H1 (cell line): ENCODE results near the gene COG4. TPM values are rescaled to one million over a fixed set of nuclear protein-coding genes. Genes with fewer than 3 reads are reported as not detected.

ENCODE experiments used
- CTCF ChIA-PET: fragments of 300-600 bp; sonication (Branson Sonifier 250); formaldehyde crosslinking; loops from one replicate; lab custom pipeline; 2021; ENCODE audit not compliant: partially characterized antibody; lab: Charles Lee
- POLR2A ChIA-PET: fragments of 300-600 bp; sonication (Branson Sonifier 250); formaldehyde crosslinking; loops from one replicate; lab custom pipeline; 2021; ENCODE audit warnings: inconsistent platforms; ENCODE audit not compliant: partially characterized antibody; lab: Charles Lee
- DNase-seq, 2 experiments: peaks; one replicate each; pipeline versions ENCODE4 v3.0.0 to v3.0.0-alpha.2; 2010 to 2022; ENCODE audit warnings: low spot score in 2 of 2, low read depth in 1 of 2, mixed read lengths in 1 of 2
- FAIRE-seq: peaks from 2 replicates; lab custom pipeline; 2011; peaks lifted over from hg19 to GRCh38; lab: Jason Lieb, UNC
- H2AFZ ChIP-seq: 2 replicates; pipeline ENCODE4 v1.8.1; 2012; ENCODE audit warnings: low read length, inconsistent platforms
- H2AK5ac ChIP-seq: 2 replicates; pipeline ENCODE4 v1.6.1; 2013; ENCODE audit warnings: low read depth, low read length
- H2BK120ac ChIP-seq: replicated peaks from 2 replicates; pipeline ENCODE3; 2013; ENCODE audit warnings: low read depth, low read length, inconsistent platforms
- H2BK12ac ChIP-seq: 2 replicates; pipeline ENCODE4 v1.6.1; 2013; ENCODE audit warnings: low read depth, low read length
- H2BK15ac ChIP-seq: 2 replicates; pipeline ENCODE4 v1.6.1; 2013; ENCODE audit warnings: low read length
- H2BK20ac ChIP-seq: 2 replicates; pipeline ENCODE4 v1.6.1; 2013; ENCODE audit warnings: low read length
- H2BK5ac ChIP-seq: 2 replicates; pipeline ENCODE4 v1.6.1; 2013; ENCODE audit warnings: low read depth, low read length
- H3K14ac ChIP-seq: 2 replicates; pipeline ENCODE4 v1.6.1; 2013; ENCODE audit warnings: inconsistent platforms; ENCODE audit not compliant: insufficient read length
- H3K18ac ChIP-seq: 2 replicates; pipeline ENCODE4 v1.6.1; 2013; ENCODE audit warnings: low read length; ENCODE audit errors: extremely low read depth
- H3K23ac ChIP-seq: 2 replicates; pipeline ENCODE4 v1.6.1; 2013; ENCODE audit warnings: inconsistent platforms; ENCODE audit not compliant: insufficient read length
- H3K23me2 ChIP-seq: 2 replicates; pipeline ENCODE4 v1.6.1; 2013; ENCODE audit warnings: low read depth, low read length
- H3K27ac ChIP-seq: 2 replicates; pipeline ENCODE4 v1.6.1; 2011; ENCODE audit warnings: low read depth, low read length, inconsistent platforms
- H3K27me3 ChIP-seq, 4 experiments: replicated peaks in 1 of 4; 1 replicate in 1 of 4; 2 replicates in 3 of 4; pipeline versions ENCODE4 v1.6.1 to v1.8.1; 2011 to 2013; ENCODE audit warnings: low read length in 3 of 4, mild to moderate bottlenecking in 3 of 4, inconsistent platforms in 2 of 4, mixed read lengths in 2 of 4, moderate library complexity in 1 of 4; ENCODE audit not compliant: control insufficient read depth in 3 of 4, insufficient read depth in 3 of 4; ENCODE audit errors: extremely low read depth in 1 of 4
- H3K36me3 ChIP-seq, 4 experiments: 2 replicates each; pipeline versions ENCODE4 v1.6.1 to v1.8.1; 2011 to 2013; ENCODE audit warnings: mild to moderate bottlenecking in 4 of 4, low read length in 3 of 4, moderate library complexity in 2 of 4, control low read depth in 1 of 4, inconsistent platforms in 1 of 4; ENCODE audit not compliant: insufficient read depth in 4 of 4, control insufficient read depth in 2 of 4
- H3K4ac ChIP-seq: replicated peaks from 2 replicates; pipeline ENCODE3; 2013; ENCODE audit warnings: low read length, low read depth, mixed read lengths, inconsistent platforms; ENCODE audit not compliant: insufficient read length
- H3K4me1 ChIP-seq, 4 experiments: replicated peaks in 1 of 4; 1 replicate in 1 of 4; 2 replicates in 3 of 4; pipeline versions ENCODE4 v1.6.1 to v1.8.1; 2011 to 2013; ENCODE audit warnings: low read length in 3 of 4, inconsistent platforms in 2 of 4, mixed read lengths in 1 of 4; ENCODE audit not compliant: insufficient read depth in 4 of 4, control insufficient read depth in 3 of 4
- H3K4me2 ChIP-seq, 2 experiments: 2 replicates each; pipeline versions ENCODE4 v1.6.1 to v1.8.1; 2011 to 2013; ENCODE audit warnings: low read depth in 2 of 2, low read length in 2 of 2, control low read depth in 1 of 2, inconsistent platforms in 1 of 2, mild to moderate bottlenecking in 1 of 2; ENCODE audit not compliant: insufficient read depth in 1 of 2
- H3K4me3 ChIP-seq, 4 experiments: fragments of 200-600, 300-600 bp in 1 of 4; sonication (generic), shearing (Covaris generic), sonication (Bioruptor Twin) in 1 of 4; 2 replicates each; pipeline versions ENCODE4 v1.5.1 to v1.8.1; 2011 to 2016; ENCODE audit warnings: low read length in 4 of 4, low read depth in 3 of 4, control low read depth in 2 of 4, inconsistent platforms in 2 of 4, mild to moderate bottlenecking in 2 of 4, mixed read lengths in 1 of 4, moderate library complexity in 1 of 4; ENCODE audit not compliant: insufficient read depth in 2 of 4; ENCODE audit errors: extremely low read depth in 1 of 4
- H3K56ac ChIP-seq: replicated peaks from 2 replicates; pipeline ENCODE3; 2013; ENCODE audit warnings: low read depth, mild to moderate bottlenecking, mixed read lengths, low read length, inconsistent platforms; ENCODE audit not compliant: insufficient read length
- H3K79me1 ChIP-seq: 2 replicates; pipeline ENCODE4 v1.6.1; 2013; ENCODE audit warnings: low read depth, low read length, control low read depth
- H3K79me2 ChIP-seq, 2 experiments: 2 replicates each; pipeline versions ENCODE4 v1.6.1 to v1.8.1; 2012 to 2013; ENCODE audit warnings: low read length in 2 of 2, mild to moderate bottlenecking in 2 of 2, inconsistent platforms in 1 of 2; ENCODE audit not compliant: insufficient read depth in 2 of 2, control insufficient read depth in 1 of 2
- H3K9ac ChIP-seq, 4 experiments: replicated peaks in 1 of 4; 1 replicate in 1 of 4; 2 replicates in 3 of 4; pipeline versions ENCODE4 v1.6.1 to v1.8.1; 2011 to 2013; ENCODE audit warnings: low read depth in 3 of 4, low read length in 3 of 4, control low read depth in 2 of 4, mild to moderate bottlenecking in 2 of 4, moderate library complexity in 2 of 4, inconsistent platforms in 1 of 4; ENCODE audit errors: extremely low read depth in 1 of 4
- H3K9me3 ChIP-seq, 2 experiments: 2 replicates each; pipeline versions ENCODE4 v1.6.1 to v1.8.1; 2012 to 2013; ENCODE audit warnings: mild to moderate bottlenecking in 2 of 2, moderate library complexity in 2 of 2, control low read depth in 1 of 2, inconsistent platforms in 1 of 2, low read depth in 1 of 2, low read length in 1 of 2, mixed read lengths in 1 of 2; ENCODE audit not compliant: insufficient read depth in 2 of 2
- H4K20me1 ChIP-seq, 2 experiments: replicated peaks in 1 of 2; 2 replicates each; pipeline versions ENCODE3 to v1.8.1; 2011 to 2013; ENCODE audit warnings: inconsistent platforms in 2 of 2, low read length in 2 of 2, mild to moderate bottlenecking in 1 of 2; ENCODE audit not compliant: insufficient read depth in 2 of 2, control insufficient read depth in 1 of 2
- H4K5ac ChIP-seq: 2 replicates; pipeline ENCODE4 v1.6.1; 2013; ENCODE audit warnings: low read length, low read depth, mixed read lengths, inconsistent platforms; ENCODE audit not compliant: insufficient read length
- H4K8ac ChIP-seq: 2 replicates; pipeline ENCODE4 v1.8.0; 2013; ENCODE audit warnings: mild to moderate bottlenecking, moderate library complexity, low read length, inconsistent platforms; ENCODE audit not compliant: insufficient read depth; ENCODE audit errors: extremely low read depth
- H4K91ac ChIP-seq: replicated peaks from 2 replicates; pipeline ENCODE3; 2013; ENCODE audit warnings: low read length, mixed read lengths, inconsistent platforms; ENCODE audit not compliant: insufficient read length
- BACH1 ChIP-seq: IDR thresholded peaks from 2 replicates; pipeline ENCODE4 v1.6.1; 2012; ENCODE audit warnings: low read length, improper control_type of control experiment
- CTCF ChIP-seq, 3 experiments: IDR thresholded peaks; 1 replicate in 2 of 3; 2 replicates in 1 of 3; pipeline versions ENCODE4 v1.5.1 to v1.6.1; 2011; ENCODE audit warnings: low read length in 3 of 3, mild to moderate bottlenecking in 3 of 3, inconsistent platforms in 2 of 3, low read depth in 1 of 3, moderate library complexity in 1 of 3; ENCODE audit not compliant: insufficient read depth in 1 of 3; ENCODE audit errors: control extremely low read depth in 1 of 3
- GABPA ChIP-seq: IDR thresholded peaks from 2 replicates; pipeline ENCODE4 v1.6.1; 2011; ENCODE audit warnings: mild to moderate bottlenecking, low read length, moderate library complexity, borderline replicate concordance; ENCODE audit not compliant: insufficient read depth
- HDAC2 ChIP-seq, 2 experiments: fragments of 300-600 bp in 1 of 2; sonication (generic) in 1 of 2; IDR thresholded peaks; 2 replicates each; pipeline ENCODE4 v1.6.1; 2011 to 2012; ENCODE audit warnings: low read depth in 2 of 2, low read length in 2 of 2, mild to moderate bottlenecking in 2 of 2, moderate library complexity in 2 of 2, borderline replicate concordance in 1 of 2, inconsistent platforms in 1 of 2
- KDM1A ChIP-seq: fragments of 200-600, 300-600 bp; sonication (generic); IDR thresholded peaks from 2 replicates; pipeline ENCODE4 v1.7.1; 2016; ENCODE audit warnings: mild to moderate bottlenecking, low read length, borderline replicate concordance
- WGBS, 2 experiments: shearing (Covaris generic) in 1 of 2; methylation state at CpG; one replicate each; pipeline versions ENCODE4 v1.1.6 to v1.1.7; 2013 to 2015; ENCODE audit warnings: low lambda C conversion rate in 2 of 2, mixed read lengths in 2 of 2, inconsistent platforms in 1 of 2, low coverage in 1 of 2, missing lambda C conversion rate in 1 of 2; ENCODE audit not compliant: insufficient replicate concordance in 2 of 2, insufficient coverage in 1 of 2, insufficient read length in 1 of 2; ENCODE audit errors: extremely low coverage in 1 of 2, missing lambda C conversion rate in 1 of 2; 5-methylcytosine and 5-hydroxymethylcytosine counted together
- polyA plus RNA-seq, 7 experiments: library from polyadenylated mRNA; depleted of rRNA in 3 of 7; stranded (reverse) in 5 of 7; unstranded in 2 of 7; fragments of >200 nt in 5 of 7; fragments of 200-250 nt in 2 of 7; gene quantifications; 1 replicate in 5 of 7; 2 replicates in 1 of 7; 4 replicates in 1 of 7; pipeline versions ENCODE4 v1.2.1 to v1.2.3, GENCODE V29; 2011 to 2013; ENCODE audit warnings: missing spikeins in 2 of 7, mixed read lengths in 2 of 7
- total RNA-seq: library from RNA; stranded (reverse); fragmentation: NEBNext Ultra II Directional; extraction: Animal tissue kit (Norgen Biotek cat#: 25700); gene quantifications from 2 replicates; pipeline ENCODE4 v1.2.1, GENCODE V29; 2021

COG4 gene
- total and polyA plus RNA-seq, 2 of the 8 experiments (the other 6 are each of a cell fraction or from before 2014, with no cell fraction given) = 46.1 to 50.2 TPM

GRCh38 chr16:70468776-70469525 is 54.4 kb downstream of the COG4 start:
- H2BK5ac ChIP-seq = no peak overlapping the region
- H3K4ac ChIP-seq = no peak overlapping the region
- H2BK120ac ChIP-seq = no peak overlapping the region
- no peaks in the 10 kb centered on the region for H3K79me1 ChIP-seq
- TF ChIP-seq CTCF (IDR thresholded peaks at IDR 0.05; ENCODE audit: control extremely low read depth in 1 of 3, insufficient read depth in 1 of 3, low read depth in 1 of 3, low read length in 3 of 3) (no peak), GABPA (no peak), KDM1A (no peak), HDAC2 (IDR thresholded peaks at IDR 0.05; ENCODE audit: borderline replicate concordance in 1 of 2, low read depth in 2 of 2, low read length in 2 of 2) (no peak), BACH1 (no peak)
- TF ChIP-seq, all 59 proteins: peak for 0
- Histone ChIP-seq H3K4me2 (no peak overlapping the region), H3K27ac (no peak overlapping the region), H4K8ac (0 out of 2 replicates have a peak overlapping the region, but pooled peaks have one; percentile 68), H3K27me3 (no peaks in the 10 kb centered on the region), H3K9me3 (no peaks in the 10 kb centered on the region), H3K4me1 (no peaks in the 10 kb centered on the region), H3K9ac (no peak overlapping the region), H3K56ac (no peak overlapping the region), H2AK5ac (no peak overlapping the region), H3K36me3 (no peaks in the 10 kb centered on the region), H2AFZ (no peak overlapping the region), H3K23ac (no peak overlapping the region), H2BK15ac (no peak overlapping the region), H3K14ac (no peak overlapping the region), H3K23me2 (no peaks in the 10 kb centered on the region), H2BK20ac (0 out of 2 replicates have a peak overlapping the region, but pooled peaks have one; percentile 48), H3K79me2 (no peaks in the 10 kb centered on the region), H3K4me3 (no peak overlapping the region), H4K20me1 (peaks cover 0 to 2% of the 10 kb centered on the region in 2 experiments), H4K91ac (peak overlapping the region; percentile 40), H4K5ac (no peak overlapping the region), H2BK12ac (no peak overlapping the region), H3K18ac (no peak overlapping the region)
- FAIRE-seq = no peak
- DNase-seq = no peak
- ChIA-PET POLR2A (interaction anchor here (0.5 to 4.5 kb wide), 4 partner anchors 14 to 71 kb away, joined by 3 to 20 read pairs (median 3); partner anchors contain the start of gene FCSK), CTCF (interaction anchor here (0.5 to 13.6 kb wide), 14 partner anchors 11 to 185 kb away, joined by 3 to 180 read pairs (median 6); partner anchors contain the start of gene FCSK)
- WGBS, 2 experiments = 95% methylated on average over 13 of the region's 16 CpGs; no CpG with 5 or more reads in 1 of the 2 experiments
